Measurements from ENCODE around the gene ITPRIP.

The ITPRIP gene

GRCh38 chr10:104307576-104308438, 30.5 kb downstream of the ITPRIP start:
- no peak for DNase-seq

- no peak for DNase-seq
Measured at GRCh38 chr10:104306897-104307296, 31.4 kb downstream of the ITPRIP start.

GRCh38 chr10:104304927-104305326, 33.3 kb downstream of the ITPRIP start:
- no peak for DNase-seq

- DNase-seq = no peak
Measured at GRCh38 chr10:104304356-104304745, 33.9 kb downstream of the ITPRIP start.

GRCh38 chr10:104303594-104304355, 34.5 kb downstream of the ITPRIP start:
- DNase-seq = no peak

- DNase-seq = no peak
Measured at GRCh38 chr10:104301907-104302690, 36.2 kb downstream of the ITPRIP start.

GRCh38 chr10:104300736-104301292, 37.5 kb downstream of the ITPRIP start:
- DNase-seq = no peak

GRCh38 chr10:104300002-104300735, 38.1 kb downstream of the ITPRIP start:
- no peak for DNase-seq

- DNase-seq = no peak
Measured at GRCh38 chr10:104299031-104299904, 39.0 kb downstream of the ITPRIP start.

- DNase-seq = peak in 1 of 3 donors; percentile 35
Measured at GRCh38 chr10:104297697-104298660, 40.3 kb downstream of the ITPRIP start.

GRCh38 chr10:104296687-104297436, 41.4 kb downstream of the ITPRIP start:
- DNase-seq = no peak

- DNase-seq = no peak
Measured at GRCh38 chr10:104293781-104294321, 44.4 kb downstream of the ITPRIP start.

GRCh38 chr10:104293011-104293410, 45.3 kb downstream of the ITPRIP start:
- DNase-seq = peak; percentile 44 to 69 (median 68)

GRCh38 chr10:104291439-104291951, 46.8 kb downstream of the ITPRIP start:
- peak; percentile 93 to 97 (median 96) for DNase-seq

GRCh38 chr10:104288355-104288754, 49.9 kb downstream of the ITPRIP start:
- DNase-seq = no peak

GRCh38 chr10:104286939-104287338, 51.3 kb downstream of the ITPRIP start:
- DNase-seq = no peak

GRCh38 chr10:104284846-104285245, 53.4 kb downstream of the ITPRIP start:
- no peak for DNase-seq

GRCh38 chr10:104281694-104282093, 56.6 kb downstream of the ITPRIP start:
- DNase-seq = no peak
